Measurements from ENCODE around the gene LMCD1. TPM values are rescaled to one million over a fixed set of nuclear protein-coding genes. Genes with fewer than 3 reads are reported as not detected.
A peak's percentile ranks its signal among the peaks of the same experiment; 100 is the strongest.

The LMCD1 gene
- total RNA-seq, 2 donors from 2014 or later, result 10.9 to 32.4 TPM

- Histone ChIP-seq H3K27me3 (no peaks in the 10 kb centered on the region), H3K4me1 (no peaks in the 10 kb centered on the region), H3K4me3 (no peak overlapping the region), H3K27ac (no peak overlapping the region), H3K36me3 (replicated peaks in 1 of 2; ENCODE audit: insufficient read depth in 1 of 2, low read depth in 2 of 2) (no peaks in the 10 kb centered on the region), H3K9me3 (no peaks in the 10 kb centered on the region)
- no peak for DNase-seq
- no peak for ATAC-seq
- 87 to 90% methylated on average over 4 of the region's 4 CpGs for WGBS, 2 donors
- TF ChIP-seq CTCF (IDR thresholded peaks at IDR 0.05) (no peak), POLR2A (IDR thresholded peaks at IDR 0.05) (no peak)
- intact Hi-C loops (cut with DNase I), result no loop called here
These were observed 7.9 kb upstream of the LMCD1 start for GRCh38 chr3:8493744-8494143.

GRCh38 chr3:8494327-8494726, 7.3 kb upstream of the LMCD1 start:
- WGBS, 2 donors, result 97% methylated on average over 8 of the region's 8 CpGs
- intact Hi-C loops (cut with DNase I), result no loop called here
- no peaks in the 10 kb centered on the region for H3K36me3 ChIP-seq (replicated peaks in 1 of 2; ENCODE audit: insufficient read depth in 1 of 2, low read depth in 2 of 2)

GRCh38 chr3:8497582-8497981, 4.0 kb upstream of the LMCD1 start:
- intact Hi-C loops (cut with DNase I), result no loop called here
- no peak for TF ChIP-seq POLR2A (IDR thresholded peaks at IDR 0.05)
- no peak for TF ChIP-seq CTCF (IDR thresholded peaks at IDR 0.05)
- no peaks in the 10 kb centered on the region for H3K36me3 ChIP-seq (replicated peaks in 1 of 2; ENCODE audit: insufficient read depth in 1 of 2, low read depth in 2 of 2)
- peaks cover 17% of the 10 kb centered on the region for H3K4me1 ChIP-seq
- no peaks in the 10 kb centered on the region for H3K9me3 ChIP-seq
- DNase-seq (no peak), ATAC-seq (no peak)
- peak overlapping the region in 2 of 4 donors; percentile 84 to 94 for H3K27ac ChIP-seq
- no peak overlapping the region for H3K4me3 ChIP-seq
- H3K27me3 ChIP-seq, result no peaks in the 10 kb centered on the region
- WGBS, 2 donors, result 75 to 86% methylated on average over 1 of the region's 1 CpG

More at GRCh38 chr3:8494327-8494726, 7.3 kb upstream of the LMCD1 start:
- no peak for ATAC-seq
- no peaks in the 10 kb centered on the region for H3K9me3 ChIP-seq
- no peak for TF ChIP-seq POLR2A (IDR thresholded peaks at IDR 0.05)
- TF ChIP-seq CTCF (IDR thresholded peaks at IDR 0.05), result no peak
- H3K27me3 ChIP-seq, result no peaks in the 10 kb centered on the region
- peaks cover 2% of the 10 kb centered on the region for H3K4me1 ChIP-seq
- no peak for DNase-seq
- no peak overlapping the region for H3K27ac ChIP-seq
- H3K4me3 ChIP-seq, result no peak overlapping the region

GRCh38 chr3:8499181-8499611, 2.4 kb upstream of the LMCD1 start:
- Histone ChIP-seq H3K27me3 (no peaks in the 10 kb centered on the region), H3K4me3 (no peak overlapping the region), H3K27ac (peak overlapping the region; percentile 41 to 94 (median 88)), H3K4me1 (peaks cover 33% of the 10 kb centered on the region), H3K36me3 (replicated peaks in 1 of 2; ENCODE audit: insufficient read depth in 1 of 2, low read depth in 2 of 2) (no peaks in the 10 kb centered on the region), H3K9me3 (no peaks in the 10 kb centered on the region)
- DNase-seq (peak; percentile 24 to 62 (median 50)), ATAC-seq (peak; percentile 15)
- WGBS, 2 donors, result 17 to 33% methylated on average over 1 of the region's 1 CpG
- intact Hi-C loops (cut with DNase I), result no loop called here
- TF ChIP-seq CTCF (IDR thresholded peaks at IDR 0.05) (no peak), POLR2A (IDR thresholded peaks at IDR 0.05) (peak in 2 of 3 donors; percentile 24 to 40)

GRCh38 chr3:8500319-8500988, 1.2 kb upstream of the LMCD1 start:
- intact Hi-C loops (cut with DNase I), result no loop called here
- H3K36me3 ChIP-seq (replicated peaks in 1 of 2; ENCODE audit: insufficient read depth in 1 of 2, low read depth in 2 of 2), result no peaks in the 10 kb centered on the region
- no peaks in the 10 kb centered on the region for H3K27me3 ChIP-seq
- peaks cover 46% of the 10 kb centered on the region for H3K4me1 ChIP-seq
- no peak overlapping the region for H3K4me3 ChIP-seq
- WGBS, 2 donors, result 20 to 27% methylated on average over 11 of the region's 11 CpGs
- H3K9me3 ChIP-seq, result no peaks in the 10 kb centered on the region
- TF ChIP-seq CTCF (IDR thresholded peaks at IDR 0.05) (no peak), POLR2A (IDR thresholded peaks at IDR 0.05) (peak in 2 of 3 donors; percentile 36 to 47)
- DNase-seq, result peak; percentile 44 to 73 (median 59)
- H3K27ac ChIP-seq, result peak overlapping the region; percentile 84 to 94 (median 90)
- peak; percentile 47 for ATAC-seq

Measured in body of pancreas (tissue), 4 donors.